ENCODE results near the gene STARD3. TPM values are rescaled to one million over a fixed set of nuclear protein-coding genes. Genes with fewer than 3 reads are reported as not detected.

The STARD3 gene
- total and polyA plus RNA-seq, 9 of the 15 experiments (the other 6 are each of a cell fraction or from before 2014, with no cell fraction given): 0.63 to 87.0 (median 46.0) TPM

GRCh38 chr17:39650121-39650579 is 13.2 kb downstream of the STARD3 start (continued):
- TF ChIP-seq MAFF (IDR thresholded peaks at IDR 0.05; ENCODE audit: low read length): peak; percentile 64
- TF ChIP-seq, protein P1, sequence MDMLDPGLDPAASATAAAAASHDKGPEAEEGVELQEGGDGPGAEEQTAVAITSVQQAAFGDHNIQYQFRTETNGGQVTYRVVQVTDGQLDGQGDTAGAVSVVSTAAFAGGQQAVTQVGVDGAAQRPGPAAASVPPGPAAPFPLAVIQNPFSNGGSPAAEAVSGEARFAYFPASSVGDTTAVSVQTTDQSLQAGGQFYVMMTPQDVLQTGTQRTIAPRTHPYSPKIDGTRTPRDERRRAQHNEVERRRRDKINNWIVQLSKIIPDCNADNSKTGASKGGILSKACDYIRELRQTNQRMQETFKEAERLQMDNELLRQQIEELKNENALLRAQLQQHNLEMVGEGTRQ (CRISPR knock-in tag; IDR thresholded peaks at IDR 0.05): peak; percentile 90
- peak; percentile 67; the same call in 1 of the 2 replicates for TF ChIP-seq TEAD4 (IDR thresholded peaks at IDR 0.05; ENCODE audit: low read length)
- no peak for TF ChIP-seq TEAD4 (CRISPR knock-in tag; IDR thresholded peaks at IDR 0.05; ENCODE audit: borderline replicate concordance)
- no peak for TF ChIP-seq ILF3 (IDR thresholded peaks at IDR 0.05; ENCODE audit: borderline replicate concordance)
- TF ChIP-seq NFE2 (IDR thresholded peaks at IDR 0.05; ENCODE audit: low read depth): peak; percentile 98
- TF ChIP-seq, protein P2, sequence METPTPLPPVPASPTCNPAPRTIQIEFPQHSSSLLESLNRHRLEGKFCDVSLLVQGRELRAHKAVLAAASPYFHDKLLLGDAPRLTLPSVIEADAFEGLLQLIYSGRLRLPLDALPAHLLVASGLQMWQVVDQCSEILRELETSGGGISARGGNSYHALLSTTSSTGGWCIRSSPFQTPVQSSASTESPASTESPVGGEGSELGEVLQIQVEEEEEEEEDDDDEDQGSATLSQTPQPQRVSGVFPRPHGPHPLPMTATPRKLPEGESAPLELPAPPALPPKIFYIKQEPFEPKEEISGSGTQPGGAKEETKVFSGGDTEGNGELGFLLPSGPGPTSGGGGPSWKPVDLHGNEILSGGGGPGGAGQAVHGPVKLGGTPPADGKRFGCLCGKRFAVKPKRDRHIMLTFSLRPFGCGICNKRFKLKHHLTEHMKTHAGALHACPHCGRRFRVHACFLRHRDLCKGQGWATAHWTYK (CRISPR knock-in tag; IDR thresholded peaks at IDR 0.05): 0 out of 2 replicates have a peak, but pooled peaks have one; percentile 51
- TF ChIP-seq RNF2 (IDR thresholded peaks at IDR 0.05): peak; percentile 80
- peak; percentile 46 for TF ChIP-seq TAF1 (IDR thresholded peaks at IDR 0.05; ENCODE audit: control insufficient read depth, extremely low read depth, insufficient read depth, low read length, severe bottlenecking)
- TF ChIP-seq ID3 (CRISPR knock-in tag; IDR thresholded peaks at IDR 0.05): no peak
- TF ChIP-seq ID3 (tag; IDR thresholded peaks at IDR 0.05): peak; percentile 44; the same call in 1 of the 2 replicates
- peak; percentile 51; the same call in 1 of the 2 replicates for TF ChIP-seq MYNN (IDR thresholded peaks at IDR 0.05)
- TF ChIP-seq MYNN (CRISPR knock-in tag; IDR thresholded peaks at IDR 0.05): no peak
- TF ChIP-seq, protein P3, sequence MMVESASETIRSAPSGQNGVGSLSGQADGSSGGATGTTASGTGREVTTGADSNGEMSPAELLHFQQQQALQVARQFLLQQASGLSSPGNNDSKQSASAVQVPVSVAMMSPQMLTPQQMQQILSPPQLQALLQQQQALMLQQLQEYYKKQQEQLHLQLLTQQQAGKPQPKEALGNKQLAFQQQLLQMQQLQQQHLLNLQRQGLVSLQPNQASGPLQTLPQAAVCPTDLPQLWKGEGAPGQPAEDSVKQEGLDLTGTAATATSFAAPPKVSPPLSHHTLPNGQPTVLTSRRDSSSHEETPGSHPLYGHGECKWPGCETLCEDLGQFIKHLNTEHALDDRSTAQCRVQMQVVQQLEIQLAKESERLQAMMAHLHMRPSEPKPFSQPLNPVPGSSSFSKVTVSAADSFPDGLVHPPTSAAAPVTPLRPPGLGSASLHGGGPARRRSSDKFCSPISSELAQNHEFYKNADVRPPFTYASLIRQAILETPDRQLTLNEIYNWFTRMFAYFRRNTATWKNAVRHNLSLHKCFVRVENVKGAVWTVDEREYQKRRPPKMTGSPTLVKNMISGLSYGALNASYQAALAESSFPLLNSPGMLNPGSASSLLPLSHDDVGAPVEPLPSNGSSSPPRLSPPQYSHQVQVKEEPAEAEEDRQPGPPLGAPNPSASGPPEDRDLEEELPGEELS (CRISPR knock-in tag; IDR thresholded peaks at IDR 0.05; ENCODE audit: borderline replicate concordance): no peak
- TF ChIP-seq LEF1 (IDR thresholded peaks at IDR 0.05): peak; percentile 73
- peak; percentile 31; the same call in 1 of the 2 replicates for TF ChIP-seq ZNF644 (tag; IDR thresholded peaks at IDR 0.05; ENCODE audit: low read depth)
- no peak for TF ChIP-seq GATA2 (CRISPR knock-in tag; IDR thresholded peaks at IDR 0.05)
- peak; percentile 95 for TF ChIP-seq C11orf30 (IDR thresholded peaks at IDR 0.05; ENCODE audit: low read depth)
- TF ChIP-seq HDAC8 (tag; IDR thresholded peaks at IDR 0.05): peak; percentile 86; the same call in 1 of the 2 replicates
- TF ChIP-seq CREM (IDR thresholded peaks at IDR 0.05; ENCODE audit: low read depth): peak; percentile 78
- TF ChIP-seq, protein P4, sequence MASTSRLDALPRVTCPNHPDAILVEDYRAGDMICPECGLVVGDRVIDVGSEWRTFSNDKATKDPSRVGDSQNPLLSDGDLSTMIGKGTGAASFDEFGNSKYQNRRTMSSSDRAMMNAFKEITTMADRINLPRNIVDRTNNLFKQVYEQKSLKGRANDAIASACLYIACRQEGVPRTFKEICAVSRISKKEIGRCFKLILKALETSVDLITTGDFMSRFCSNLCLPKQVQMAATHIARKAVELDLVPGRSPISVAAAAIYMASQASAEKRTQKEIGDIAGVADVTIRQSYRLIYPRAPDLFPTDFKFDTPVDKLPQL (IDR thresholded peaks at IDR 0.05; ENCODE audit: extremely low read depth, insufficient read length): no peak
- TF ChIP-seq USF1 (CRISPR knock-in tag; IDR thresholded peaks at IDR 0.05): peak; percentile 95
- TF ChIP-seq EHMT2 (IDR thresholded peaks at IDR 0.05): peak; percentile 86
- TF ChIP-seq ZEB2 (IDR thresholded peaks at IDR 0.05): peak; percentile 92
- peak; percentile 58; the same call in 1 of the 2 replicates for TF ChIP-seq MEF2D (tag; conservative IDR thresholded peaks at IDR 0.05; ENCODE audit: low read depth)
- TF ChIP-seq HDAC2 (IDR thresholded peaks at IDR 0.05): peak; percentile 74
